HG03439 (cell line): Measurements from ENCODE around the gene RHBG.
A peak's percentile ranks its signal among the peaks of the same experiment; 100 is the strongest.
"Not testable (repeated sequence)": the region's sequence is repeated elsewhere in the genome, so short reads cannot be mapped to it uniquely, and the experiment has no call there.

Experiments used
- ATAC-seq: cut with Tn5 transposase; IDR thresholded peaks from one replicate; pipeline ENCODE4 v1.9.1; 2021; ENCODE audit warnings: mild to moderate bottlenecking, moderate library complexity; ENCODE audit not compliant: unreplicated experiment

RHBG gene, protein sequence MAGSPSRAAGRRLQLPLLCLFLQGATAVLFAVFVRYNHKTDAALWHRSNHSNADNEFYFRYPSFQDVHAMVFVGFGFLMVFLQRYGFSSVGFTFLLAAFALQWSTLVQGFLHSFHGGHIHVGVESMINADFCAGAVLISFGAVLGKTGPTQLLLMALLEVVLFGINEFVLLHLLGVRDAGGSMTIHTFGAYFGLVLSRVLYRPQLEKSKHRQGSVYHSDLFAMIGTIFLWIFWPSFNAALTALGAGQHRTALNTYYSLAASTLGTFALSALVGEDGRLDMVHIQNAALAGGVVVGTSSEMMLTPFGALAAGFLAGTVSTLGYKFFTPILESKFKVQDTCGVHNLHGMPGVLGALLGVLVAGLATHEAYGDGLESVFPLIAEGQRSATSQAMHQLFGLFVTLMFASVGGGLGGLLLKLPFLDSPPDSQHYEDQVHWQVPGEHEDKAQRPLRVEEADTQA

DNA sequence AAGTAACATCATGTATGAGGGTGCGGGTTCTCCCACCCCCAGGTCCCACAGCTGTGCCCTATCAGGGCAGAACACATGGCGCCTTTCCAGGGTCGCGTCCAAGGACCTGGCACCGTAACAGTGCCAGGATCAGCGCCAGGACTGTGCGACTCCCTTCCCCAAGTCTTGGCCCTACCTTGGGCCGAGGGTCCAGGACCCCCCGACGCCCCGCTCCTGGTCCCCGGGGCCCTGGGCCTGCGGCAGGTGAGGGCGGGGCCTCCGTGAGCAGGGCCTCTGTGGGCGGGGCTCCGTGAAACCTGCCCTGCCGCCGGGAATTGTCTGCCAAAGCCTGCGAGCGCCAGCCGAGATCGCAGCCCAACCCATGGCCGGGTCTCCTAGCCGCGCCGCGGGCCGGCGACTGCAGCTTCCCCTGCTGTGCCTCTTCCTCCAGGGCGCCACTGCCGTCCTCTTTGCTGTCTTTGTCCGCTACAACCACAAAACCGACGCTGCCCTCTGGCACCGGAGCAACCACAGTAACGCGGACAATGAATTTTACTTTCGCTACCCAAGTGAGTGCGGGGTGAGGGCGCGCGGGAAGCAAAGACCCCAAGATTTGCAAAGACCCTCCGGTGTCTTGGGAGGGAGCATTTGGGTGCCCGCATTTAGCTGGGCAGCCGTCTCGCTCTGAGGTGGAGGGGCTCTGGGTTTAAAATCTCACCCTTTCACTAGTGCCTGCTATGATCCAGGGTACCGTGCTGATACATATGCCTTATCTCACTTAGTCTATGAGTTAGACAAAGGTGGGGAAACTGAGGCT, at the start of gene RHBG:
TSS of gene RHBG (plus strand) at position 323 of the 796 bp plus-strand sequence. CDS start at position 362, 39 bp downstream.
- ATAC-seq: no peak

DNA sequence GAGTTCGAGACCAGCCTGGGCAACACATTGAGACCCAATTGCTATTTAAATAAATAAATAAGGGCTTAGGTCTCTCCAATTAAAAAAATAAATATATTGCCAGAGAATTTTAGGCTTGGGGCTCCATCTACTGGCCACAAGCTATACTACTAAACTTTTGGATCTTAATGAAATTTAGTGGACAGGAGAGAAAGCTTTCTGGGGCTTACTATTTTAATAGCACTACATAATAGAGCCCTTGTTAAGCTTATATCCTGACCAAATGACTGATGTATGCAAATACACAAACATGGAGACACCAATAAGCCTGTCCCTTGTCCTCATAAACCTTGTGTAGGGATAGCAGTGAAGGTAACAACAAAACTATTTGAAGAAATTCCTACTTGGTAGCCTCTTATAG, 49.3 kb upstream of the RHBG start:
- ATAC-seq: no peak

DNA sequence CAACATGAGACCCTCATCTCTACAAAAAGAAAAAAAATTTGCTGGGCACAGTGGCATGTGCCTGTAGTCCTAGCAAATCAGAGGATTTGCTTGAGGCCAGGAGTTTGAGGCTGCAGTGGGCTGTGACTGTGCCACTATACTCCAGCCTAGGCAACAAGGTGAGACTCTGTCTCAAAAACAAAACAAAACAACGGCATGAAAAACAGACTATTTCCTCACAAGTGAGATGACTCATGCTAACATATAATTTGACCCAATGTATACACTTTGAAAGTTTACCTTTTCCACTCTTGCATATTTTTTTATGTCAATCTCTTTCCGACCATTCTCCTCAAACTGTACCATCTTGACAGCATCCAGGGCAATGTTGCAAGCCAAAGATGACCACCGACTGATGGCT, 48.5 kb upstream of the RHBG start:
- ATAC-seq: no peak

DNA sequence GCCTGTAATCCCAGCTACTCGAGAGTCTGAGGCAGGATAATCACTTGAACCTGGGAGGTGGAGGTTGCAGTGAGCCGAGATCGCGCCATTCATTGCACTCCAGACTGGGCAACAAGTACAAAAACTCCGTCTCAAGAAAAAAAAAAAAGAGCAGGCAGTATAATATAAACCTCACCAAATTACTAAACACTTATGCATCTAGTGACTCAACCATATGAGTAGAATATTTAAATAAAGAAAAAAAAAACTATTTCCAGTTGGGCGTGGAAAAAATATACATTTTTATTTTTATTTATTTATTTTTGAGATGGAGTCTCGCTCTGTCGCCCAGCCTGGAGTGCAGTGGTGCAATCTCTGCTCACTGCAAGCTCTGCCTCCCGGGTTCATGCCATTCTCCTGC, 45.8 kb upstream of the RHBG start:
- ATAC-seq: not testable (repeated sequence)

DNA sequence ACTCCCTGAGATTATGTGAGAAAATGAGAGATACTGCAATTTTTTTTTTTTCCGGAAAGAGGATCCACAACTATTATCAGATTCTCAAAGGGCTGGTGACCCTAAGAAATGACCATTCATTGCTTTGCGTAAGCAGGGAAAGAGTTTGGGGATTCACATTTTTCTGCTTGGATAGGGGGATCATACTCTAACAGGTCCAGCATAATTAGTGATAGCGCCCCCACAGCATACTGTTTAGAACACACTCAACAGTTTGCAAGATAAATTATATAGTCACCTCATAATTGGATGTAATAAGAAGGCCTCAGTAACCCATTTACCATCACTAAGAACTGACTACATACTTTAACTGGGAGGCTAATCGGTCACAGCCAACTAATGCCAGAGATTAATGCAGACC, 32.8 kb upstream of the RHBG start:
- ATAC-seq: no peak

DNA sequence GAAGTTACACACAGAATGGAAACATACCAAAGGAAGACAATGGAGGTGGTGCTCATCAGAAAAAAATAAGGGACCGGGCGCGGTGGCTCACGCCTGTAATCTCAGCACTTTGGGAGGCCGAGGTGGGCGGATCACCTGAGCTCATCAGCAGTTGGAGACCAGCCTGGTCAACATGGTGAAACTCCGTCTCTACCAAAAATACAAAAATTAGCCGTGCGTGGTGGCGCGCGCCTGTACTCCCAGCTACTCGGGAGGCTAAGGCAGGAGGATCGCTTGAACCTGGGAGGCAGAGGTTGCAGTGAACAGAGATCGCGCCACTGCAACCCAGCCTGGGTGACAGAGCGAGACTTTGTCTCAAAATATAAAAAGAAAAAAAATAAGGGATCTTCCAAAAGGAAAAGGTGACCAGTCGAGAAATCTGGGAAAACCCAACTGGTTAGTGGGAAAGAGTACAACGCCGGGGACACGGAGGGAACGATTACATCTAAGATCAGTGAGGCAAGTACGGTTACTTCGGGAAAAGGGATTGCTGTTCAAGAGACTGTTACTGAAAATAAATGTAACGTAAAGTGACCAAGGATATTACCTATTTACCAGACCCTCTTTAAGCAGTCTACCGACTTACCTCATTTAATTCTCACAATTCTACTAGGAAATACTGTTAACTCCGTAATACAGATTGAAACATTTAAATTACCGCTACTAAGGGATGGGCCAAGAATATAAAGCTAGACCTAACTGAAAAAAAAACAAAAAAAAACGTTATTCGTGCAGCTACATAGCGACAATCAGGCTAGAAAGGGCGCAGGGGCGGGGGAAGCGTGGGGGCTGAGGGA, 31.7 kb upstream of the RHBG start:
- no peak for ATAC-seq

DNA sequence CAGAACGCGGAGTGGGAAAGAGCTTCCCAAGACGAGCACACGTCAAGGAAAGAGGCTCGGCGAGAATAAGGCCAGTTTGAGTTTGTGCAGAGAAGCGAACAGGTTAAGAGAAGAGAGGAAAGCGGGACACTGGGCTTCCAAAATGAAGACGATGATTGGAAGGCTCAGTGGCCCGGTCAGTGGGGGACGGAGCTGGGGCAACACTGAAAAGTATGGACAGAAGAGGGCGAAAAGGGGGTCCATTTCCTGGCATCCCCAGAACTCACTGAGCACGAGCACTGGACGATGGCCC, 31.2 kb upstream of the RHBG start:
- no peak for ATAC-seq

DNA sequence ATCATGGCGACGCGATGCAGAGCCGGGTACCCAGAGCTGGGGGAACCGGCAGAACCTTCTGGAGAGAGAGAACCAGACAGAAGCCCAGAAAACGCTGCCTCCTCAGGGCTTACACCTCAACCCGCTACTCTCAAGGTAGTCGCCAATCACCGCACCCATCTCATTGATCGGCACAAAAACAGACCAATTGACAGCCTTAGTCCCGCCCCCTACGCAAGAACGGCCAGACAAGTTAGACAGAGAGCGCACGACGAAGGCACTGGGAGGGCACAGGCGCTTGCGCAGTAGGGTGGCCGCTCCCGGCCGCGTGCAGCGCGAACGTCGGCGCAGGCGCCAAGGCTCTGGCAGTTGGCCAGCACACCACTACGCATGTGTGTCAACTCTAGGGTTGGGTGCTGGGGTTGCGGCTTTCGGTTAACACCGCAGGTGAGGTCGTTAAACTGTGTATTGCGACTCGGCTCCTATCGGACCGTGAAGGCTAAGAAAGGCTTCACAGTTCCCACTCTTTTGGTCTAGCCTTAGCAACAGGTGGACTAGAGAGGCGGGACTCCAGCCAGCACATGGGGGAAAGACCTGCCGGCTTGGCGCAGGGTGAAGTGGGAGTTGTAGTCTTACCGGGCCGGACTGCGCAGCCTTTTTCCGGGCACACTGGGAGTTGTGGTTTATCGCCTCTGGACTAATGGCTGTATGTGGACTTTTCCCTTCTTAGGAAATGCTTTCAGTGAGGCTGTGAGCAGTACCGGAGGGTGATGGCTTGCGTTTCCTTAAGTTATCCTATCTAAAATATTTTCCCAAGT, 30.6 kb upstream of the RHBG start, which contains the start of the genes CCT3 and TSACC:
TSS of gene CCT3 (minus strand) at position 113 of the 797 bp plus-strand sequence. CDS start at position 5, 108 bp downstream.
TSS of gene TSACC (plus strand) at position 347 of the 797 bp plus-strand sequence. CDS start 1,232 bp downstream, outside the sequence.
- peak; percentile 96 for ATAC-seq

DNA sequence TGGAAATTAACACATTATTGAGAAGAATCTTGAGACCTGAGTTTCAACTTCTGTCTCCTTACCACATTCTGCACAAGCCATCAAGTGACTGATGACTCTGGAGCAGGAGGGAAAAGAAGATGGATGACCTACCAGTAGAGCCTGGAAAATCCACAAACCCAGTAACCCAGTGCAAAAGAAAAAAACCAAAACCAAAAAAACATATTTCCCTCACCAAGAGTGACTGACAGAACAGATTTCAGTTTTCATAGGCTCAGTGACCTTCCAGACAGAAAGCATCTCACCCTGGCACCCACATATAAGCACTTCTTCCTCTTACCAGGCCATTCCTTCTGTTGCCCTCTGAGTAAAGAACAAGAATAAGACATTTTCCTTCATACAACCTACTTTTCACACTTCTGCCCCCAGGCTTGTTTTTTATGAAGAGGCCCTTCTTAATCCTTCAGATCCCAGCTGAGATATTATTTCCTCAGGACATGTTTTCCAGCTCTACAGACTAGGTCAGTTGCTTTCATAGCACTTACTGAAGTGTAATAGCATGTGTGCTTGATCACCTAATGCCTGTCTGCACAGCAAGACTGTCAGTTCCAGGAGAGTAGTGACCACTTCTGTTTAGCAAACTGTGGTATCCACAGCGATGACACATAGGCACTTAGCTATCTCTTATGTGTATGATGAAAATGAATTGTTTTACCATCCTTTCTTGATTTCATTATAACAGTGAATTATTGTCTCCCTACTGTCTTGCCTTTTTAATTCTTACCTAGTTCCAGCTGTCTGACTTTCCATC, 26.6 kb upstream of the RHBG start:
- no peak for ATAC-seq

DNA sequence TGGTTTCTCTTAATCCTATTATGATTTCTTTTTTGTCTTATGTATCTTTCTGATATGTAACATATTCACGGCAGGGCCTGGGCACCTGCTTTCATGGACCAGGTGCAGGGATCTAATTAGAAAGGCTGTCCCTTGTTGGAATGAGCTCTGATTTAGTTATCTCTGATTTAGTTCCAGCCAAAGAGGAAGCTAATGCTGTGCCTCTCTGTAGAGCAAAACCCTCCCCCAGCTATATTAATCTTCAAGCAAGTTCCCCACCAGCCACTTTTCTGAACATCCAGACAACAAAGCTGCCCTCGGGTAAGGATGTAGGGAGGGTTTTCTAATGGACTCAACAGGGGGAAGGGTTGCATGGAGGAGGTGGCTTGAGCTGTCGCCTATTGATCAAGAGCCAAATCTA, 24.6 kb upstream of the RHBG start:
- ATAC-seq: no peak

DNA sequence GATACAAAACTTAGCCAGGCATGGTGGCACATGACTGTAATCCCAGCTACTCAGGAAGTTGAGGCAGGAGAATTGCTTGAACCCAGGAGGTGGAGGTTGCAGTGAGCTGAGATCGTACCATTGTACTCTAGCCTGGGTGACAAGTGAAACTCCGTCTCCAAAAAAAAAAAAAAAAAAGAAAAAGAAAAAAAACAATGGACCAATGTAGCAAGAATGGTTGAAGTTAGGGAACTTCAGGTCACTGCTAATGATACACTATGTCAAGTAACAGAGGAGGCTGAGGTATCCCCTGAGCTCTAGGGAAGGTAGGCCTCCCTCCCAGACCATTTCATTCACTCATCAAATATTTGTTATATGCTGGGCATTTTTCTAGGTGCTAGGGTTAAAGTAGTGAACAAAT, 23.0 kb upstream of the RHBG start:
- not testable (repeated sequence) for ATAC-seq

DNA sequence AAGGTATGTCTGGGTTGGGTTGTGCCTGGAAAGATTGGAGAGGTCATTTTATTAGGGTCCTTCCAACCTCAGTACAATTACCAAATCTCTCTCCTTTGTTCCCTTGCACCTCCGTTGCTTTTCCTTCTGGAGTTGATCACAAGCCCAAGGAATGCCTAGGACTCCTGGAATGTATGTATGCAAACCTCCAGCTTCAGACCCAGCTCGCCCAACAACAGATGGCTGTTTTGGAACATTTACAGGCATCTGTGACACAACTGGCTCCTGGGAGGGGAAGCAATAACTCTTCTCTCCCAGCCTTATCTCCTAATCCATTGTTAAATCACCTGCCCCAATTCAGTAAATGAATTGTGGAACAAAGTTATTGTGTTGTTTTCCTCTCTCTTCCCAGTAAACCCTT, 22.4 kb upstream of the RHBG start:
- no peak for ATAC-seq

DNA sequence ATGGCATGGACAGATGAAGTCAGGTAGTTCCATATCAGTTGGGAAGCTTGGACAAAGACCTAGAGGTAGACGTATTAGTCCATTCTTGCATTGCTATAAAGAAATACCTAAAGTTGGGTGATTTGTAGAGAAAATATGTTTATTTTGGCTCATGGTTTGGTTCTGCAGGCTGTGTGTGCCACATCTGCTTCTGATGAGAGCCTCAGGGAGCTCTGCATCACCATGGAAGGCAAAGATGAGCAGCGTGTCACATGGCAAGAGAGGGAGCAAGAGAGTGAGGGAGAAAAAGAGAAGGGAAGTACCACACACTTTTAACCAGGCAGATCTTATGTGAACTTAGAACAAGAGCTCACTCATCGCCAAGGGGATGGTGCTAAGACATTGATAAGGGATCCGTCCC, 21.7 kb upstream of the RHBG start:
- ATAC-seq: no peak

DNA sequence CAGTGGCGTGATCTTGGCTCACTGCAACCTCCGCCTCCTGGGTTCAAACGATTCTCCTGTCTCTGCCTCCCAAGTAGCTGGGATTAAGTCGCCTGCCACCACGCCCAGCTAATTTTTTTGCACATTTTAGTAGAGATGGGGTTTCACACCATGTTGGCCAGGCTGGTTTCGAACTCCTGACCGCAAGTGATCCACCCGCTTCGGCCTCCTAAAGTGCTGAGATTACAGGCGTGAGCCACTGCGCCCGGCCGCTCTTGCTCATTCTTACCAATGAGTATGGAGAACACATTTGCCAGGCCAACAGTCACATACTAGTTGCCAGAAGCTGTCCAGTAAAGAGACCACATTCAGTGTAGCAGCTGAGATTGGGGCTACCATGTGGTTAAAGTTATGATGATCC, 16.5 kb upstream of the RHBG start:
- ATAC-seq: not testable (repeated sequence)

DNA sequence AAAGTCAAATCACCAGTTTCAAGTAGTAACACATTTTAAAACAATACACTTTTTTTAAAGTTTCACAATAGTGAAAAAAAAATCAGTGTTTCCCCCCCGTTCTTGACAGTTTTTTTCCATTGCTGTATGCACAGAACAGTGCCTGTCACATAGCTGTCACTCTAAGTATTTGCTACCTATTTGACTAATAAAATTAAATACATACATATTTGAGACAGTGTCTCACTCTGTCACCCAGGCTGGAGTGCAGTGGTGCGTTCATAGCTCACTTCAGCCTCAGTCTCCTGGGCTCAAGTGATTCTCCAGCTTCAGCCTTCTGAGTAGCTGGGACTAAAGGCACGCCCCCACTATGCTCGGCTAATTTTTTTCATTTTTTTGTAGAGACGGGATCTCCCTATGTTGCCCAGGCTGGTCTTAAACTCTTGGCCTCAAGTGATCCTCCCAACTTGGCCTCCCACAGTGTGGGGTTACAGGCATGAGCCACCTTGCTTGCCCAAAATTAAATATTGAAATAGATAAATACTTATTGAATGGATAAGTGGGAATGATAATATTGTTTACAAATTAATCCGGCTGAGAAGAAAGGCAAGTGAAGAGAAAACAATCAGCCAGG, 12.6 kb upstream of the RHBG start:
- no peak for ATAC-seq

DNA sequence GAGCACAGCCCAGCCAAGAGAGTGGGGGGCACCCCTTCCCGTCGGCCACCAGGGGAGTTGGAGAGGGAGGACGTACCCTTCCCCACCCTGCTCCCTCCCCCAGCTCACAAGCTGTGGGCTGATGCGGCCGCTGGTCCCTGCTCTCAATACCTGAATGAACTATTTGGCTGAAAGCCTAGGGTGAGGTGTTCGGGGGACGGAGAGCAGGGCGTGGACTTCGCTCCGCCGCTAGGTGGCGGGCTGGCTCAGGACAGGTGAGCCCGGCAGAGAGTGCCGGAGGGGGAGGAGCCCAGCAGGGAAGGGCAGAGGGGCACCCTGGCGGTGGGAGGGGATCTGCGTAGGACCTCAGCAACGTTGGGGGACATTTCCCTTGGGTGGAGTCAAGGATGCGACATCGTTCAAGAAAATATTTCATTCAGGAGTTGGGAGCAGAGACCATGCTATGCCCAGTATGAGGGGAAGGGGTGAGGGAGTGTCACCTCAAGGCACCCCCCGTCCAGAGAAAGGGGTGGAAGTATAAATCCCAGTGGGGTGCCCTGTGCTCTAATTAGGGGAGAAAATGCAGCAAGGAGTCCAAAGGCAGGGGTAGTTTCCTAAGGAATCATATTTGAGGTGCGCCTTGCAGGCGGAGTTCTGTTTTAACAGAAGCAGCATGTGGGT, 12.0 kb upstream of the RHBG start:
- ATAC-seq: no peak

DNA sequence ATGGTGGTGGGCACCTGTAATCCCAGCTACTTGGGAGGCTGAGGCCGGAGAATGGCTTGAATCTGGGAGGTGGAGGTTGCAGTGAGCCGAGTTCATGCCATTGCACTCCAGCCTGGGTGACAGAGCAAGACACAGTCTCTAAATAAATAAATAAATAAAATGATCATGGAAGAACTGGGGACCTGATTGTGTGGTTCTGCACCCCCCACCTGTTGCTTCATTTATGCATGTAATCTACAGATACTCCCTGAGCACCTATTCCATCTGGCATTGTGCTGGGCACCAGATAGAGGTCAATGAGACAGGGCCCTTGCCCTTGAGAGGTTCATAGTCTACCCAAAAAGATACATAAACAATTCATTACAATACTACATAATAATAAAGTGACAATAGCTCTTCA, 11.0 kb upstream of the RHBG start:
- ATAC-seq: no peak

DNA sequence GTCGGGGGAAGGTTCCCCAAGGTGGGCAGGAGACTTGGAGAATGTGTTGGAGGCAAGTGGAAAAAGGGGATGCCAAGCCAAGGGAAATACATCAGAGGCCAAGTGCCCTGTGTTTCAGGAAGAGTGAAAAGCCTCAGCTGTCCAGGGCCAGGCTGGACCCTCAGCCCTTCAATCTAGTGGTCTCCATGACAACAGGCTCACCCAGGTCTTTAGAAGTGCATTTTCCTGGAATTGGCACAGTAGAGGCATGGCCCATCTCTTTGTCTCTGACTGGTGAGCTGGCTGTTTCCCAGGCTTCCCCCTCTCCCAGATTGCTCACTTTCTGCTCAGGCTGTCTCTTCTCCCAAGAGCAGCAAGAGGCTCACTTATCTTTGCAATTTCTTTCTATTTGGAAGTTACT, 10.4 kb upstream of the RHBG start:
- ATAC-seq: no peak

DNA sequence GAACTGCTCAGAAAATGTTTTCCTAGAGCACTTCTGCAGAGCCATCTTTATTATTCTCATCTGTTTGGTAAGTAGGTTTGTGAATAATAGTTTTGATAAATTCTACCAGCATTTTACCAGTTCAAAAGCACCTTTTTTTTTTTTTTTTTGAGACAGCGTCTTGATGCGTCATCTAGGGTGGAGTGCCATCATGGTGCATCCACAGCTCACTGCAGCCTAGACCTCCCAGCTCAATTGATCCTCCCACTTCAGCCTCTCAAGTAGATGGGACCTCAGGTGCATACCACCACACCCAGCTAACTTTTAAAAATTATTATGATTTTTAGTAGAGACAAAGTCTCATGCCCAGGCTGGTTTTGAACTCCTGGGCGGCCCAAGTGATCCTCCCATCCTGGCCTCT, 9.8 kb upstream of the RHBG start:
- ATAC-seq: no peak
